Adrenal gland (tissue), 12 donors: ENCODE measurements around the gene RNF41. TPM values are rescaled to one million over a fixed set of nuclear protein-coding genes. Genes with fewer than 3 reads are reported as not detected.

Experiments used
- DNase-seq, 7 donors: peaks; one replicate each; pipeline ENCODE4 v3.0.0-alpha.2; 2019 to 2020
- H3K27ac ChIP-seq, 5 donors: fragments of 200-600 bp; sonication (generic) in 4 of 5; 1 replicate in 3 of 5; 2 replicates in 2 of 5; pipeline versions ENCODE4 v1.5.1 to v1.8.0; 2016 to 2020; ENCODE audit warnings: mild to moderate bottlenecking in 1 of 5
- H3K27me3 ChIP-seq: fragments of 200-600 bp; 2 replicates; pipeline ENCODE4 v1.8.0; 2021
- H3K36me3 ChIP-seq, 2 donors: fragments of 200-600 bp; replicated peaks in 1 of 2; 1 replicate in 1 of 2; 2 replicates in 1 of 2; pipeline versions ENCODE4 v1.5.1 to v1.8.0; 2018 to 2022
- H3K4me1 ChIP-seq, 2 donors: fragments of 200-600 bp; replicated peaks in 1 of 2; 1 replicate in 1 of 2; 2 replicates in 1 of 2; pipeline versions ENCODE4 v1.5.1 to v1.8.0; 2018 to 2021
- H3K4me3 ChIP-seq, 4 donors: fragments of 200-600 bp; sonication (generic) in 3 of 4; one replicate each; pipeline ENCODE4 v1.5.1; 2016 to 2018
- H3K9me3 ChIP-seq, 3 donors: fragments of 200-600 bp; sonication (generic) in 1 of 3; replicated peaks in 1 of 3; 1 replicate in 2 of 3; 2 replicates in 1 of 3; pipeline versions ENCODE4 v1.5.1 to v1.8.0; 2016 to 2021
- POLR2A ChIP-seq, 2 donors: fragments of 450-650 bp; IDR thresholded peaks; one replicate each; pipeline ENCODE4 v1.6.1; 2017; ENCODE audit warnings: antibody characterized with exemption in 2 of 2, mild to moderate bottlenecking in 2 of 2, moderate library complexity in 1 of 2
- WGBS, 4 donors: extraction: QIAGEN DNeasy Blood & Tissue Kit in 2 of 4; methylation state at CpG; one replicate each; pipeline versions ENCODE4 v1.1.5 to v1.1.7; 2013 to 2017; 5-methylcytosine and 5-hydroxymethylcytosine counted together
- intact Hi-C, 2 donors: fragments of 100-400 bp; cut with DNase I; formaldehyde crosslinking; loops; one replicate each; pipeline versions ENCODE4 v1.14.1 to v1.15.0; 2022 to 2023
- polyA plus RNA-seq, 3 donors: library from polyadenylated mRNA; stranded (reverse); fragments of 200-250 nt in 2 of 3; fragments of 350-450 nt in 1 of 3; fragmentation: Illumina TruSeq in 1 of 3; extraction: RNeasy Lipid Tissue Mini Kit (QIAGEN cat#74804) in 1 of 3; gene quantifications; one replicate each; pipeline ENCODE4 v1.2.3, GENCODE V29; 2013 to 2014
- total RNA-seq, 9 donors: library from RNA; depleted of rRNA in 4 of 9; stranded (reverse); fragments of >200 nt in 4 of 9; fragments of 120-200 nt in 1 of 9; fragmentation: NEBNext Ultra II Directional in 1 of 9; extraction: Animal tissue kit (Norgen Biotek cat#: 25700) in 1 of 9; gene quantifications; one replicate each; pipeline versions ENCODE4 v1.1.0 to v1.2.4, GENCODE V29; 2013 to 2023
- TF ChIP-seq, protein P1 (sequence below), 6 experiments: fragments of 450-650 bp in 4 of 6; fragments of 200-600 bp in 2 of 6; sonication (generic) in 1 of 6; IDR thresholded peaks; 1 replicate in 5 of 6; 2 replicates in 1 of 6; pipeline versions ENCODE4 v1.5.1 to v1.8.0; 2016 to 2021; ENCODE audit warnings: antibody characterized with exemption in 6 of 6, mild to moderate bottlenecking in 2 of 6, moderate library complexity in 1 of 6
- donor health status: healthy with polysubstance abuse.
- donor health status: Bipolar disorder and iron deficiency.
- donor health status: DM: yes; HTN: yes; CAD: no.
- donor health status: DM: no; HTN: no; CAD: no.
- donor health status: DM: no; HTN: no; CAD: no.
- donor health status: DM: yes; HTN: yes; CAD: no.

Gene RNF41
- total and polyA plus RNA-seq, 12 donors: 13.0 to 90.6 (median 50.8) TPM

DNA sequence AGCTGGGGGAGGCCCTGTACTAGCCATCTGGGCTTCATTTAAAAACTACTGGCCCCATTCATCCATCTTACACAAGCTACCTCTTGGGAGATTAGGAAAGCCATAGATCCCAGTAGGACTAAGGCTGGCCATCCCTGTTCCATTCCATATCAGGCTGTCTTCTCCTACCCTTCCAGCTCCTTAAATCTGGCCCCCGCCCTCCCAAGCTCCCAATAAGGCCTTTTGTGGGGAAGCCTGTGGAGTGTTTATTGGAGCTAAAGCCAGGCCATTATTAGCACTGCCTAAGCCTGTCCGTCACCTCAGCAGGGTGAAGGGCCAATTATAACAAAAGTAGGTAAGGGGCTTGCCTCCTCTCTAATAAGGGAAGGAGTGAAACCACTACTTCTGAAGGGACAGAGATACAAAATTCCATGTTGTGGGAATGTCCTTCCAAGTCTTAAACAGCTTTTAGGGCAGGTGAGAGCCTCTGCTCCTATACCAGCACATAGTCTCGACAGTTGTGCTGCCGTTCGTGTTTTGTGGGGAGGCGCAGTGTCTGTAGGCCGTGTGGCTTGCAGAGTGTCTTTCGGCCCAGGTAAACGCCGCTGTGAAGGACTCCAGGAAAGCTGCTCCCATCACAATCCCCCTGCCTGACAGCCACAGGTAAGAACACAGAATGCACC, 59.9 kb downstream of the RNF41 start:
- H3K4me1 ChIP-seq: peaks cover 22 to 30% of the 10 kb centered on the region in 2 donors

DNA sequence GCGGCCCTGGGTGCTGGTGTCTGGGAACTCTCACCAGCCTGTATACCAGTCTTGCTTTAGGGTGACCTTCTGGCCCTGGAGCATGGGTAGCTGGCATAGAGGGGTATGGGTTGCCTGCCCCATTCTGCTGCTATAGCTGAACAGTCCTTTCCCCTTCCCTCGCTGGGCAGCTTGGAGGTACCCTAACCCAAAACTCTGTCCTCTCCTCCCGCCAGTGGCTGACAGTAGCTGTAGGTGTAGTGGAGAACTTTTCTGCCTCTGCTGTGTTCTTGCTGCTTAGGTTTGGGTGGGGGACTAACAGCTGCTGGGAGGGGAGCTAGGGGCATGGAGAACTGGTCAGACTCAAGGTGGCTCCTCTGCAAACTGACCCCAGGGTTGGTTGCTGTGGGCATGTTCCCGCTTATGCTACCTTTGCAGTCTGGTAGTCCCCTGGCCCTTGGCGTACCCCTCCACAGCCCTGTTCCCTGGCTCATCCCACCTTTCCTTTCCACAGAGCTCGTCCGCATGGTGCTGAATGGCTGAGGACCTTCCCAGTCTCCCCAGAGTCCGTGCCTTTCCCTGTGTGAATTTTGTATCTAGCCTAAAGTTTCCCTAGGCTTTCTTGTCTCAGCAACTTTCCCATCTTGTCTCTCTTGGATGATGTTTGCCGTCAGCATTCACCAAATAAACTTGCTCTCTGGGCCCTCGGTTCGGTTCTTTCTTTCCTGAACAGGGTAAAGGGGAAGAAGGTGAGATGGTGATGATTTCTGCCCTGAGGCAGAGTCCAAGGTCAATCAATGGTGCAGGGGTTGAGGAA, 60.6 kb downstream of the RNF41 start:
- no peak for DNase-seq
- Histone ChIP-seq H3K27ac (peak overlapping the region in 3 of 5 donors; percentile 94 to 98 (median 96)), H3K9me3 (no peaks in the 10 kb centered on the region), H3K36me3 (peaks cover 0 to 67% of the 10 kb centered on the region in 2 donors), H3K27me3 (no peaks in the 10 kb centered on the region), H3K4me1 (peaks cover 22 to 31% of the 10 kb centered on the region in 2 donors), H3K4me3 (peak overlapping the region in 1 of 4 donors; percentile 71)
- TF ChIP-seq, protein P1, sequence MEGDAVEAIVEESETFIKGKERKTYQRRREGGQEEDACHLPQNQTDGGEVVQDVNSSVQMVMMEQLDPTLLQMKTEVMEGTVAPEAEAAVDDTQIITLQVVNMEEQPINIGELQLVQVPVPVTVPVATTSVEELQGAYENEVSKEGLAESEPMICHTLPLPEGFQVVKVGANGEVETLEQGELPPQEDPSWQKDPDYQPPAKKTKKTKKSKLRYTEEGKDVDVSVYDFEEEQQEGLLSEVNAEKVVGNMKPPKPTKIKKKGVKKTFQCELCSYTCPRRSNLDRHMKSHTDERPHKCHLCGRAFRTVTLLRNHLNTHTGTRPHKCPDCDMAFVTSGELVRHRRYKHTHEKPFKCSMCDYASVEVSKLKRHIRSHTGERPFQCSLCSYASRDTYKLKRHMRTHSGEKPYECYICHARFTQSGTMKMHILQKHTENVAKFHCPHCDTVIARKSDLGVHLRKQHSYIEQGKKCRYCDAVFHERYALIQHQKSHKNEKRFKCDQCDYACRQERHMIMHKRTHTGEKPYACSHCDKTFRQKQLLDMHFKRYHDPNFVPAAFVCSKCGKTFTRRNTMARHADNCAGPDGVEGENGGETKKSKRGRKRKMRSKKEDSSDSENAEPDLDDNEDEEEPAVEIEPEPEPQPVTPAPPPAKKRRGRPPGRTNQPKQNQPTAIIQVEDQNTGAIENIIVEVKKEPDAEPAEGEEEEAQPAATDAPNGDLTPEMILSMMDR (IDR thresholded peaks at IDR 0.05): no peak
- no peak for TF ChIP-seq POLR2A (IDR thresholded peaks at IDR 0.05)
- intact Hi-C loops: loop anchor here in 1 of 2 donors (5.0 kb wide), 1 partner anchor 34 kb away; the partner anchor contains the start of gene ESYT1
- WGBS, 4 donors: 66 to 74% (median 68%) methylated on average over 10 to 11 of the region's 11 CpGs

More for the DNA sequence above, 59.9 kb downstream of the RNF41 start:
- TF ChIP-seq POLR2A (IDR thresholded peaks at IDR 0.05): no peak
- TF ChIP-seq, protein P1 (IDR thresholded peaks at IDR 0.05): no peak
- no peaks in the 10 kb centered on the region for H3K9me3 ChIP-seq
- DNase-seq: no peak
- WGBS, 4 donors: 77 to 82% (median 79%) methylated on average over 10 of the region's 10 CpGs
- peak overlapping the region in 2 of 5 donors; percentile 96 to 98 for H3K27ac ChIP-seq
- peak overlapping the region in 1 of 4 donors; percentile 71 for H3K4me3 ChIP-seq
- peaks cover 0 to 75% of the 10 kb centered on the region in 2 donors for H3K36me3 ChIP-seq
- intact Hi-C loops: loop anchor here in 1 of 2 donors (5.0 kb wide), 1 partner anchor 35 kb away; the partner anchor contains the start of gene ESYT1
- H3K27me3 ChIP-seq: no peaks in the 10 kb centered on the region

DNA sequence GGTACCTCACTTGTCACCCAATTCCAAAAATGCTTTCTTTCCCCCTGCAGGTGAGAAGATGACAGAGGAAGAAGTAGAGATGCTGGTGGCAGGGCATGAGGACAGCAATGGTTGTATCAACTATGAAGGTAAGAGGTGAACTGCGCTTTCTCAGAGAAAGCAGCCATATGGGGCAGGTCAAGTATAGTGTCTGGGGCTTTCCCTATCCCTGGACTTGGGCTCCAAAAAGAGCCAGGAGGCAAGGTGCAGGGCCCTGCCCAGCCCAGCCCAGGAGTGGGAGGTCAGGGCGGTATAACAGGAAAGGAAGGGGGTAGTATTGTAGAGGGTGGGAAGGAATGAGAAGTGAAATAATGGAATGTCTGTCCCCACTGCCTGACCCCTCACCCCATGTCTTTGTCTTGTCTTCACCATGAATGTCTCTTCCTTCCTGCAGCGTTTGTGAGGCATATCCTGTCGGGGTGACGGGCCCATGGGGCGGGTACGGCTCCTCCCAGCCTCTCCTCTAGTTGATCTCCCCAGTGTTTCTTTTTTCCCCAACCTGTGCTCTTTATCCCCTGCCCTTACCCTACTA, 61.4 kb downstream of the RNF41 start:
- peak overlapping the region in 4 of 5 donors; percentile 94 to 98 (median 96) for H3K27ac ChIP-seq
- peak overlapping the region in 2 of 4 donors; percentile 55 to 71 for H3K4me3 ChIP-seq
- H3K4me1 ChIP-seq: peaks cover 22 to 31% of the 10 kb centered on the region in 2 donors
- no peaks in the 10 kb centered on the region for H3K27me3 ChIP-seq
- peak in 4 of 7 donors; percentile 47 to 74 (median 52) for DNase-seq
- intact Hi-C loops: loop anchor here in 1 of 2 donors (5.0 kb wide), 1 partner anchor 33 kb away; the partner anchor contains the start of gene ESYT1
- TF ChIP-seq POLR2A (IDR thresholded peaks at IDR 0.05): no peak
- TF ChIP-seq, protein P1 (IDR thresholded peaks at IDR 0.05): no peak
- H3K9me3 ChIP-seq: no peaks in the 10 kb centered on the region
- peaks cover 0 to 59% of the 10 kb centered on the region in 2 donors for H3K36me3 ChIP-seq
- 22 to 34% (median 33%) methylated on average over 7 of the region's 7 CpGs for WGBS, 4 donors
